GM12865 (cell line): Measurements from ENCODE around the gene QRFP.
A peak's percentile ranks its signal among the peaks of the same experiment; 100 is the strongest.

Source experiments
- DNase-seq: peaks from one replicate; pipeline ENCODE4 v3.0.0; 2010; ENCODE audit warnings: low read depth
- H3K4me3 ChIP-seq: 2 replicates; pipeline ENCODE4 v1.5.1; 2011; ENCODE audit warnings: mild to moderate bottlenecking, low read depth, low read length, control low read depth
- TF ChIP-seq, protein P1 (sequence below): IDR thresholded peaks from 2 replicates; pipeline ENCODE4 v1.5.1; 2011; ENCODE audit warnings: low read length, control low read depth, low read depth, inconsistent platforms; ENCODE audit not compliant: insufficient read depth; ENCODE audit errors: missing control alignments

The QRFP gene

DNA sequence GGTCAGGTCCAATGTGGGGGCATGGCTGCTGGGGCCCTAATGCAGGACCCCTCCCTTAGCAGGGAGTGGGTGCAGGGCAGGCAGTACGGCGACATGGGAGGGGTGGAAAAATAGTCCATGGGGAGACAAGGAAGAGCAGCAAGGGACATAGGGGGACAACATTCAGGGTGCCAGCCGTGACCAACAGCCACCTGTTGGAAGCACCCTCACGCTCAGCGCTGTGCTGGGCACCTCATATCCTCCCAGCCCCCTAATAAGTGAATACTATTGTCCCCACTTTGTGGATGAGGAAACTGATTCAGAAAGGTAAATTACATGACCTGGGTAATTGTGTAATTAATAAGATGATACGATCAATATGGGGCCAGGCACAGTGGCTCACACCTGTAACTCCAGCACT, 45.5 kb upstream of the QRFP start:
- TF ChIP-seq, protein P1, sequence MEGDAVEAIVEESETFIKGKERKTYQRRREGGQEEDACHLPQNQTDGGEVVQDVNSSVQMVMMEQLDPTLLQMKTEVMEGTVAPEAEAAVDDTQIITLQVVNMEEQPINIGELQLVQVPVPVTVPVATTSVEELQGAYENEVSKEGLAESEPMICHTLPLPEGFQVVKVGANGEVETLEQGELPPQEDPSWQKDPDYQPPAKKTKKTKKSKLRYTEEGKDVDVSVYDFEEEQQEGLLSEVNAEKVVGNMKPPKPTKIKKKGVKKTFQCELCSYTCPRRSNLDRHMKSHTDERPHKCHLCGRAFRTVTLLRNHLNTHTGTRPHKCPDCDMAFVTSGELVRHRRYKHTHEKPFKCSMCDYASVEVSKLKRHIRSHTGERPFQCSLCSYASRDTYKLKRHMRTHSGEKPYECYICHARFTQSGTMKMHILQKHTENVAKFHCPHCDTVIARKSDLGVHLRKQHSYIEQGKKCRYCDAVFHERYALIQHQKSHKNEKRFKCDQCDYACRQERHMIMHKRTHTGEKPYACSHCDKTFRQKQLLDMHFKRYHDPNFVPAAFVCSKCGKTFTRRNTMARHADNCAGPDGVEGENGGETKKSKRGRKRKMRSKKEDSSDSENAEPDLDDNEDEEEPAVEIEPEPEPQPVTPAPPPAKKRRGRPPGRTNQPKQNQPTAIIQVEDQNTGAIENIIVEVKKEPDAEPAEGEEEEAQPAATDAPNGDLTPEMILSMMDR: no peak
- no peak for DNase-seq

DNA sequence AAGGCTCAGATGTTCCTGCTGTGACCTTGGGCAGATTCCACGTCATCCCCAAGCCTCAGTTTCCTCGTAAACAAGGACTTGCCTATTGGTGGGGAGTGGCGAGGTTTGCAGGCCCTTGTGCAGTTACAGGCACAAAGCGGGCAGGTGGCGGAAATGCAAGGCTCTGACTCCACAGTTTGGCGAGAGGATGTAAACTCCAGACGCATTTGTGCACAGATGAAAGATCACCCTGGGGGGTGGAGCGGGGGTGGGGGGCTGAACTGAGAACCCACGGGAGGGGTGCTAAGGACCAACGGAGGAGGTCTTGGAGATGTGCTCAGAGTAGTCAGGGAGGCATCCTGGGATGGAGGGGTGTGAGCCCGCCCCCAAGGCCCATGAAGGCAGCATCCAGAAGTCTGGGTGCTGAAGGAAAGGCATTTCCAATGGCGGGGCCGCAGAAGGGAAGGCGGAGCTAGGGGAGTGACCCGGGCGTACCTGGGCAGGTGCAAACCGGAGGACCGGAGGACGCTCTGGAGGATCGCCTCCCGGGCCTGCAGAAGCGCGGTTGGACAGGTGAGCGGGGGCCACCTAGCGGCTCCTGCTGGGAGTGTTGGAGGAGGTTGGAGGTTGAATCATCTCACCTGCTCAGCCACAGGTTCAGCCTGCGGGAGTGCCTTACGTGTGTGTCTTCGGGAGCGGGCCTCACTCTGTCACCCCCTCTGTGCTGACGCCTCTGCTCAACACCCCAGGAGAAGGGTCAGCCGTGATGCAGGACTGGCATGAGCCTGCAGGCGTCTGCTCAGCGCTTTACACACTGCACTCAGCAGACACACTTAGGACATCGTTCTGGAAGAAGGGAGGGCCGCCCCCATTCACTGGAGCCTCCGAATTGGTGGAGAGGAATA, 44.3 kb upstream of the QRFP start:
- peak; percentile 71 for DNase-seq
- no peak overlapping the region for H3K4me3 ChIP-seq
- TF ChIP-seq, protein P1: peak; percentile 96

More for the DNA sequence above, 45.5 kb upstream of the QRFP start:
- no peak overlapping the region for H3K4me3 ChIP-seq

DNA sequence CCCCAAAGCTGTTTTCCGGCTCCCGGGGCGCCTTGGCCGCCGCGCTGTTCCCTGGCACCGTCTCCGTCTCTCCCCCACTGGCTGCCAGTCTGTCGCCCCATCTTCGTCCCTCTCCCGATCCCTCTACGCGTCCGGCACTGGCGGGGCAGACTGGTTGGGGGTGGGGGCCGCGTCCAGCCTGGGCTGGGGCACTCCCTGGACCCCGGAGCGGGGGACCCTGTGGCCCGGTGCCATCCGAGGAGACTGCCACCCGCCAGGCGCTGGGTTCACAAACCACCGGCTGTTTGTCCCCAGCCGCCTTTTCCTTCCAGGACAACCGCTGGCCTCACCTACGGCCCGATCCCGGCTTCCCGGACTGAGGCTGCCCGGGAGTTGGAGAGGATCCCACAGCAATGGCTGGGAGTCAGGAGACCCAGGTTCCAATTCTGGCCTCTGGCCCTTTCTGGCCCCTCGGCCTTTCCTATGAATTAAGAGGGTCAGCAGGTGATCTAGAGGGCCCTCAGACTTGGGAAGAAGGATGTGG, 43.5 kb upstream of the QRFP start:
- no peak for DNase-seq
- TF ChIP-seq, protein P1: no peak
- no peak overlapping the region for H3K4me3 ChIP-seq

DNA sequence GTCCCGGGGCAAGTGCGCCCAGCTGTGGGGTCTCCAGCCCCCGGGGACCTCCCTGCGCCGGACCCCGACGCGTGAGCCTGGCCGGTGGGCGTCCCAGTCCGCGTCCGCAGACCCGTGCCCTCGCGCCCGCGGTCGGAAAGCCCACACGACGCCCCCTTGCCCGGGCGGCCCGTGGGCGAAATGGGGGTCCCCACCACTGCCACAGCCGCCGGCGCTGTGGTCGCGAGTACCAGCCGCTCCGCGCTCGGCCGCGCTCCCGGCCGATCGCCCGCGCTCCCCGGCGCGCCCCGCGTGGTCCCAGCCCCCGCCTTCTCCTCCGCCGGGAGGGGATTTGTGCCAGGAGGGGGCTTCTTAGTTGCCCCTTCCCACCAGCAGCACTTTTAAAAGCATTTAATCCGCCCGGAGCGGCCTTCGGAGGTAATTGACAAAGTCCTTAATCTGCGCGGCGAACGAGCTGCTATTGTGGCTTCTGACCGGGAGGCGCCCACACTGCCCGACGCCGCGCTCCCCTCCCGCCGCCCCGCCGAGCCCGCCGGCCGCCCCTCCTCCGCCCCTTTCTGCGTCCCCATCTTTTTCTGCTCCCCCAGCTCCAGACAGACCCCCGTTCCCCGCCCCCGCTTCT, 42.9 kb upstream of the QRFP start:
- peak overlapping the region; percentile 55; the same call in 1 of the 2 replicates for H3K4me3 ChIP-seq
- TF ChIP-seq, protein P1: no peak
- DNase-seq: no peak

DNA sequence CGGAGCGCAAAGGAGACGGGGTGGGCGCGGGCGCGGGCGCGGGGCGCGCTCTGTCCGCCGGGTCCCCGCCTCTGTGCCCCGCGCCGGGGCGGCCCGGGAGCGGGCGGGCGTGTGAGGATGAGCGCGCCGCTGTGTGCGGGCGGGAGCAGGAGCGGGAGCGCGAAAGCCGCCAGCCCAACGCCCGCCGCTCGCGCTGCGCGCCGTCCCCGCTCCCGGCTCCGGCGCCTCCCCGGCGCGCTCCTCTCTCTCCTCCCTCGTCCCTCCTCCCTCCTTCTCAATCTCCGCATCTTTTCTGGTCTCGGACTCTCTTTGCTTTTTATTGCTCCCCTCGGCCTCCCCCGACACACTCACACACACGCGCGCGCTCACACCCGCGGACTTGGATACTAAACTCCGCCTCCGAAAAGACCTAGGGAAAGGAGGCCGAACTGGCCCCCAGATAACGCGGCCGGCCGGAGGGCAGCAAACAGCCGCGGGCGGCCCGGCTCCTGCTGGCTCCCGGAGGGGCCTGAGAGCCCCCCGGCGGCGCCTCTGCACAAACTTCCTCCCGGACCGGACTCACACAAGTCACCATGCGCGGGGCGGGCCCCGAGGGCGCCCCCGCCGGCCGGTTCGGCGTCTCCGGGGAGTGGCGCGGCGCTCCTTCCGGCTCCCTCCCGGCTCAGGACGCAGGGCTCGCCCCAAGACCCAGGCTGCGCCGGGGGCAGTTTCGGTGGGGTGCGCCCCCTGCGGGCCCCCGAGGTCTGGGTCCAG, 42.2 kb upstream of the QRFP start, which contains the start of gene FIBCD1:
TSS of gene FIBCD1 (minus strand) at position 596 of the 753 bp plus-strand sequence. CDS start 640 bp downstream, outside the sequence.
- DNase-seq: peak; percentile 57
- H3K4me3 ChIP-seq: peak within 1 kb of the TSS; percentile 55
- TF ChIP-seq, protein P1: peak; percentile 39

DNA sequence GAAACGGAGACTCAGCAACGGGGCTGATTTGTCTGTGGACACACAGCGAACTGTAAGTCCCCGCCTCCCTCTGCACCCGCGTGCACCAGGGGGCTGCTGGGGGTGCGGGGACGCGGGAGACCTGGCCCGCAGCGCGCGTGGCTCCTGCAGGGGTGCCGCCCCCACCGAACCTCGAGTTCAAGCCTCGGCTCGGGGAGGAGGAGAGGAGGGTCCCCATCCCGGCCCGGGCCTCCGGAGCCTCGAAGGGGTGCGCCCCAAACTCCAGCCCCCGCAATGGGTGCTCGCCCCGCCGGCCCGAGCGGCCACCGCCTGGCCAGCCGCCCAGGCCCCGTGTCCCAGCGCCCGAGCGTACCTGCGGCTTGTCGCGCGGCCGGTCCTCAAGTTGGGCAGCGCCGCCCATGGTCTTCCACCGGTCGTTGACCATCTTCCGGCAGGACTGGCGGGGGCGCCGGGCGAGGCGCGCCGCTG, 41.6 kb upstream of the QRFP start:
- peak overlapping the region; percentile 12; the same call in 1 of the 2 replicates for H3K4me3 ChIP-seq
- TF ChIP-seq, protein P1: no peak
- DNase-seq: no peak
